ENCODE data around the gene NEU4. TPM values are rescaled to one million over a fixed set of nuclear protein-coding genes. Genes with fewer than 3 reads are reported as not detected.

Gene NEU4
- total RNA-seq, 1 donor from 2014 or later, result 0.14 TPM

- Mint-ChIP-seq H3K27ac (ENCODE audit: unreplicated experiment) (no peak overlapping the region), H3K9me3 (no peaks in the 10 kb centered on the region), H3K4me1 (peaks cover 11% of the 10 kb centered on the region), H3K27me3 (ENCODE audit: low read depth) (no peaks in the 10 kb centered on the region), H3K4me3 (no peak overlapping the region), H3K36me3 (ENCODE audit: low read depth) (no peaks in the 10 kb centered on the region)
- no peak for TF ChIP-seq CTCF (conservative IDR thresholded peaks at IDR 0.05)
- no peak for DNase-seq (ENCODE audit: low read depth, low spot score)
Measured at GRCh38 chr2:241769819-241770184, 39.2 kb upstream of the NEU4 start.

GRCh38 chr2:241770185-241770935, 38.6 kb upstream of the NEU4 start:
- H3K27me3 Mint-ChIP-seq (ENCODE audit: low read depth), result no peaks in the 10 kb centered on the region
- H3K36me3 Mint-ChIP-seq (ENCODE audit: low read depth), result no peaks in the 10 kb centered on the region
- H3K27ac Mint-ChIP-seq (ENCODE audit: unreplicated experiment), result peak overlapping the region; percentile 27

GRCh38 chr2:241770936-241771285, 38.1 kb upstream of the NEU4 start:
- no peak for TF ChIP-seq CTCF (conservative IDR thresholded peaks at IDR 0.05)
- Mint-ChIP-seq H3K4me3 (no peak overlapping the region), H3K27me3 (ENCODE audit: low read depth) (no peaks in the 10 kb centered on the region), H3K9me3 (no peaks in the 10 kb centered on the region), H3K4me1 (peaks cover 11% of the 10 kb centered on the region), H3K27ac (ENCODE audit: unreplicated experiment) (no peak overlapping the region), H3K36me3 (ENCODE audit: low read depth) (no peaks in the 10 kb centered on the region)
- DNase-seq (ENCODE audit: low read depth, low spot score), result no peak

More at GRCh38 chr2:241770185-241770935, 38.6 kb upstream of the NEU4 start:
- Mint-ChIP-seq H3K4me3 (no peak overlapping the region), H3K9me3 (no peaks in the 10 kb centered on the region), H3K4me1 (peaks cover 11% of the 10 kb centered on the region)
- TF ChIP-seq CTCF (conservative IDR thresholded peaks at IDR 0.05), result no peak
- no peak for DNase-seq (ENCODE audit: low read depth, low spot score)

GRCh38 chr2:241771286-241772062, 37.5 kb upstream of the NEU4 start:
- DNase-seq (ENCODE audit: low read depth, low spot score), result no peak
- H3K4me3 Mint-ChIP-seq, result peak overlapping the region; percentile 6
- no peak overlapping the region for H3K27ac Mint-ChIP-seq (ENCODE audit: unreplicated experiment)
- no peaks in the 10 kb centered on the region for H3K27me3 Mint-ChIP-seq (ENCODE audit: low read depth)
- no peaks in the 10 kb centered on the region for H3K36me3 Mint-ChIP-seq (ENCODE audit: low read depth)
- H3K4me1 Mint-ChIP-seq, result peaks cover 11% of the 10 kb centered on the region
- no peaks in the 10 kb centered on the region for H3K9me3 Mint-ChIP-seq
- TF ChIP-seq CTCF (conservative IDR thresholded peaks at IDR 0.05), result no peak

GRCh38 chr2:241772063-241772499, 36.9 kb upstream of the NEU4 start:
- no peak for DNase-seq (ENCODE audit: low read depth, low spot score)
- Mint-ChIP-seq H3K36me3 (ENCODE audit: low read depth) (no peaks in the 10 kb centered on the region), H3K9me3 (no peaks in the 10 kb centered on the region), H3K27me3 (ENCODE audit: low read depth) (no peaks in the 10 kb centered on the region), H3K4me3 (peak overlapping the region; percentile 6), H3K27ac (ENCODE audit: unreplicated experiment) (no peak overlapping the region), H3K4me1 (peaks cover 11% of the 10 kb centered on the region)
- TF ChIP-seq CTCF (conservative IDR thresholded peaks at IDR 0.05), result no peak
